Measurements from ENCODE around the gene PDIA2. TPM values are rescaled to one million over a fixed set of nuclear protein-coding genes. Genes with fewer than 3 reads are reported as not detected.

PDIA2 gene
- total RNA-seq, 4 donors from 2014 or later = 3.3 to 8.8 (median 3.7) TPM

- Histone ChIP-seq H3K27ac (no peak overlapping the region), H3K4me3 (no peak overlapping the region), H3K27me3 (no peaks in the 10 kb centered on the region), H3K4me1 (no peaks in the 10 kb centered on the region), H3K9me3 (no peaks in the 10 kb centered on the region), H3K36me3 (peaks cover 0 to 93% (median 8%) of the 10 kb centered on the region in 3 donors)
- 74 to 83% methylated on average over 7 of the region's 7 CpGs for WGBS, 2 donors
- no peak for TF ChIP-seq POLR2A (IDR thresholded peaks at IDR 0.05)
- TF ChIP-seq CTCF (IDR thresholded peaks at IDR 0.05) = no peak
- TF ChIP-seq EP300 (IDR thresholded peaks at IDR 0.05) = no peak
- DNase-seq (ENCODE audit: low spot score in 2 of 2) = no peak
These were observed 26.5 kb downstream of the PDIA2 start for GRCh38 chr16:309476-309875.

GRCh38 chr16:311725-312124, 28.8 kb downstream of the PDIA2 start:
- H3K36me3 ChIP-seq = peaks cover 0 to 74% (median 0%) of the 10 kb centered on the region in 3 donors
- 93 to 94% methylated on average over 15 of the region's 15 CpGs for WGBS, 2 donors
- no peak for DNase-seq (ENCODE audit: low spot score in 2 of 2)

GRCh38 chr16:314351-314750, 31.4 kb downstream of the PDIA2 start:
- WGBS, 2 donors = 88 to 91% methylated on average over 16 of the region's 16 CpGs

More at GRCh38 chr16:311725-312124, 28.8 kb downstream of the PDIA2 start:
- TF ChIP-seq POLR2A (IDR thresholded peaks at IDR 0.05) (no peak), EP300 (IDR thresholded peaks at IDR 0.05) (no peak), CTCF (IDR thresholded peaks at IDR 0.05) (no peak)
- H3K27me3 ChIP-seq = no peaks in the 10 kb centered on the region
- H3K4me1 ChIP-seq = no peaks in the 10 kb centered on the region
- no peaks in the 10 kb centered on the region for H3K9me3 ChIP-seq
- no peak overlapping the region for H3K27ac ChIP-seq
- H3K4me3 ChIP-seq = no peak overlapping the region

GRCh38 chr16:314795-315299, 31.9 kb downstream of the PDIA2 start:
- Histone ChIP-seq H3K9me3 (no peaks in the 10 kb centered on the region), H3K27ac (no peak overlapping the region), H3K27me3 (no peaks in the 10 kb centered on the region), H3K4me3 (no peak overlapping the region), H3K4me1 (no peaks in the 10 kb centered on the region), H3K36me3 (peaks cover 0 to 62% (median 0%) of the 10 kb centered on the region in 3 donors)
- DNase-seq (ENCODE audit: low spot score in 2 of 2) = no peak
- WGBS, 2 donors = 62 to 67% methylated on average over 14 of the region's 14 CpGs
- TF ChIP-seq EP300 (IDR thresholded peaks at IDR 0.05) (no peak), POLR2A (IDR thresholded peaks at IDR 0.05) (no peak)

More at GRCh38 chr16:314351-314750, 31.4 kb downstream of the PDIA2 start:
- Histone ChIP-seq H3K27me3 (no peaks in the 10 kb centered on the region), H3K27ac (no peak overlapping the region), H3K9me3 (no peaks in the 10 kb centered on the region), H3K36me3 (peaks cover 0 to 65% (median 0%) of the 10 kb centered on the region in 3 donors), H3K4me1 (no peaks in the 10 kb centered on the region), H3K4me3 (no peak overlapping the region)
- TF ChIP-seq POLR2A (IDR thresholded peaks at IDR 0.05) = no peak
- DNase-seq (ENCODE audit: low spot score in 2 of 2) = no peak

- Histone ChIP-seq H3K27ac (no peak overlapping the region), H3K9me3 (no peaks in the 10 kb centered on the region), H3K4me3 (no peak overlapping the region), H3K4me1 (no peaks in the 10 kb centered on the region), H3K36me3 (peaks cover 0 to 45% (median 0%) of the 10 kb centered on the region in 3 donors), H3K27me3 (no peaks in the 10 kb centered on the region)
- 87% methylated on average over 18 to 19 of the region's 19 CpGs for WGBS, 2 donors
- no peak for DNase-seq (ENCODE audit: low spot score in 2 of 2)
- TF ChIP-seq EP300 (IDR thresholded peaks at IDR 0.05) (no peak), POLR2A (IDR thresholded peaks at IDR 0.05) (no peak), CTCF (IDR thresholded peaks at IDR 0.05) (no peak)
These were observed 33.9 kb downstream of the PDIA2 start for GRCh38 chr16:316741-317464.

GRCh38 chr16:317583-317982, 34.6 kb downstream of the PDIA2 start:
- Histone ChIP-seq H3K4me1 (no peaks in the 10 kb centered on the region), H3K27ac (no peak overlapping the region), H3K4me3 (no peak overlapping the region), H3K27me3 (no peaks in the 10 kb centered on the region), H3K36me3 (peaks cover 0 to 39% (median 0%) of the 10 kb centered on the region in 3 donors), H3K9me3 (no peaks in the 10 kb centered on the region)
- no peak for DNase-seq (ENCODE audit: low spot score in 2 of 2)
- TF ChIP-seq POLR2A (IDR thresholded peaks at IDR 0.05) = no peak
- no peak for TF ChIP-seq EP300 (IDR thresholded peaks at IDR 0.05)
- no peak for TF ChIP-seq CTCF (IDR thresholded peaks at IDR 0.05)
- WGBS, 2 donors = 94 to 95% methylated on average over 5 of the region's 5 CpGs

Data from tibial nerve (tissue), 4 donors.